IPS DF 4.7 (cell line): ENCODE data around the gene CTAGE9.
"Not testable (repeated sequence)": the region's sequence is repeated elsewhere in the genome, so short reads cannot be mapped to it uniquely, and the experiment has no call there.

ENCODE experiments used
- DNase-seq: peaks from one replicate; pipeline ENCODE4 v3.0.0-alpha.2; 2013; ENCODE audit warnings: low spot score; ENCODE audit errors: extremely low read depth

The CTAGE9 gene

DNA sequence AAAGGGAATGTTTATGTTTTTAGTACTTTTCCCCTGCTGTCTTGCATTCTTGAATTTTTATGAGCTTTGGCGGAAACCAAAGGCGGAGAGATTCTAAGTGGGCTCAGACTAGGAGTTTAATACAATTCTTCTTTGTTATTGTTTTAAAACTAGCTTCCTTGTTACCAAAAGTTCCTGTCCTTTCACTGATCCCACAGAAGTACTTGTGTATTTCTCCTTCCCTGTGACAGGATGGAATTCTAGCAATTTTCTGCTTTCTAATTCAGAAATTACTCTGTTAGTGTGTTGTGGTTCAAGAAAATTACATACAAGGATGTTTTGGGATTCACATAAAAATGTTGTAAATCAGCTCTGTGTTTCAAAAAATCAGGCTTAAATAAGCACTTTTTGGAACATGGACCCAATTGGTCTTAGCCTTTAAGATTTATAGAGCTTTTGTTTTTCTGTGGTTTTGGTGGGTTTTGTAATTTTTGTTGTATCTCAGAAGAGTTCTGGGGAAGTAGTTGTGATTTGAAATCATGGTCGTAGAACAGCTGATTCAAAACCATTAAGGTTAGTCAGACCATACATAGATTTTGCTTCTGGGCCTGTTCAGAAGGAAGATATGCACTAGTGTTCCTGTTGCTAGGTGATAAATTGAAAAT, 17.6 kb upstream of the CTAGE9 start:
- DNase-seq, result no peak

DNA sequence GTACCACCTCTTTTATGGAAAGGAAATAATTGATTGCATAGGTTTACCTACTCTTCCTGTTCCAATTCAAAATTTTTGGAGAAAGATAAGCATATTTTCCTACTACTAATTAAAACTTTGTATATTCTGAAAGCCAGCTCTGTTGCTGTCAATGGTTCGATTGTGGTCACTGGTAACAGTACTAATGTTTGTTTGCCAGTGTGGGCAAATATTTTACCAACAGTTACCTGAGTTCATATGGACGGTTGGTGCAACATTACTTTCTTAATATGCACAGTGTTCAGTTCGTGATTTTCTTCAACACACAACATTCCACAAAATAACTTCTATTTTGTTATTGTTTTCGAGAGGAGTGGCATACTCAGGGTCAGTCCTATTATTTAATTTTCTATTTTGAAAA, 17.1 kb upstream of the CTAGE9 start:
- DNase-seq, result no peak

DNA sequence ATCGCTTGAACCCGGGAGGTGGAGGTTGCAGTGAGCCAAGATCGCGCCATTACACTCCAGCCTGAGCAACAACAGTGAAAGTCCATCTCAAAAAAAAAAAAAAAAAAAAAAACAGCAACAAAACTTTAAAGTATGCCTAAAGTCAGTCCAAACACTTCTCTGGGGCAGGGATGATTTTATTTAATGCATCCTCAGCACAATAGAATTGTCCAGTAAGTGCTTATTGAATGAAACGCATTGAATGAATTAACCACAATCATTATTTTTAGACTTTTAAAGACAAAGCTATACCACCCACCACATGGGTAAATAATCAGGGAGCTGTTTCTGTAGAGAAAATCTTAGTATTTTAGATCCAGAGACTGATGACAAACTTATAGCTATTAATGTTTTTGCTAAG, 16.6 kb upstream of the CTAGE9 start:
- DNase-seq, result no peak

DNA sequence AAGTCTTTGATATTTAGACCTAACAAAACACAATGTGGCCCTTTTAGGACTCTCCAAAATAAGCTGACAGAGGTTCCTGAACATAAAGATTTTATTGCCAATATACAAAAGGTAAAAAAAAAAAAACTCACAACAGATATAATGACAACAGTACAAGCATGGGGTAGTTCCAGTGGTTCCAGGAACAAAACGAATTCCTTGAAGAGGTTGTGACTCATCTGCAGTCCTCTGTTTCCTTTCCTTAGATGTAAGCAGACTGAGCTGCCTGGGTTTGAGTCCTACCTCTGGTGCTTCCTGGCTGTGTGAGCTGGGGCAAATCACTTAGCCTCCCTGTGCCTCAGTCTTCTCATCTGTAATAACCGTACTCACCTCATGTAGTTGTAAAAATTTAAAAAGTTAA, 13.3 kb upstream of the CTAGE9 start:
- no peak for DNase-seq

DNA sequence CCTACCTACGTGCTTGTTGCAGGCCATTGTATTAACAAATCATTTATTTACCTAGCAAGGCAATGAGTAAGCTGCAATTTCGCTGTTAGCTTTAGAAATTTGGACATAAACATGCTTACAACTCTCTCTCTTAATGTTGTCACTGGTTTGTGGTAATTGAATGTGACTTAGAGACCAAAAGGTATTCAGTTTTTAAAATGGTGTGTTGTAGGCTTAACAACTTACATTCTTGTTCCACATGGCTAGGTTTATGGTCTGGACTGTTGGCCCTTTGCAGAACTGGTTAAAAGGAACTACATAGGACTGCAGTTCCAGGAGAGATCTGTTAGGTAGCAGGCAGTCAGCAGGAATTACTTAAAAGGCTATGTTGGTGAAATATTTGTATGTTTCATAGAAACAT, 10.3 kb upstream of the CTAGE9 start:
- no peak for DNase-seq

DNA sequence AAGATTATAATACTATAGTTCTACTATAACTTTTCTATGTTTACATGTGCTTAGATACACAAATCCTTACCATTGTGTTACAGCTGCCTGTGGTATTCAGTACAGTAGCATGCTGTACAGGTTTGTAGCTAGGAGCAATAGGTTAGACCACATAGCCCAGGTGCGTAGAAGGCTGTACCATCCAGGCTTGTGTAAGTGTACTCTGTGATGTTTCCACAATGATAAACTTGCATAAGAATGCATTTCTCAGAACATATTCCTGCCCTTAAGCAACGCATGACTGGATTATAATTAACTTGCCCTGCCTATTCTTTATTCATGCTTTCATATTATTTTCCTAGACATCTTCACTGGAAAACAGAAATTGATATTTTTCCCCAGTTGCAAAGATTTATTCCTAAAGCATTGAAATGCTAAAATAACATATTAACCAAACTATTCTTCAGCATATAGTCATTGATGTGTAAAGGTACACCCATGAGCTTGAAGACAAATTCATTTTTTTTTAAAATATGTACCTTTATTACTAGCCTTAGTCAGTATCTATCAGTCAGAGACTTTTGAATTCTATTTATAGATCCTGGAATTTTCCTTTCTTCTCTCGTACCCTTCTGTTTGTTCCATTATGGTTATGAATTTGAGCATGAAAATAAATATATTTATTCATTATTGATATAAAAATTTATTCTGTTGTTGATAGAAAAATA, 7.2 kb upstream of the CTAGE9 start:
- DNase-seq, result no peak

DNA sequence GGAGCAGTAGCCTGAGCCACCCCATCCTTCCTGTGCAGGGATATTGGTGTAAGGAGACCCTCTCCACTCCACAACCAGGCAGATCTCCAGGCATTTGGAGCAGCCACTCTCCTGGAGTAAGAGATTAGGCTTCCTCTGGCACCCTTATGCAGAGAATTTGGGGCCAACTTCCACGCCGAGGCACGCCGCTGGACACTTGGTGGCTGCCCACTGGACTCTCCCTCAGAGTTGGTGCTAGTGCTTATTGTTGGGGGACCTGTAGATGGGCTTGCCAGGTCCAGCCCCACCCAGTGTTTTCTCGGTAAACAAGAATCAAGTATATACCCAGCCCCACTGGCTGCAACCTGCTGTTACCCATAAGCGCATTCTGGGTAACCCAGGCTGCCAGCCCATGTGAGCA, 4.8 kb upstream of the CTAGE9 start:
- not testable (repeated sequence) for DNase-seq

DNA sequence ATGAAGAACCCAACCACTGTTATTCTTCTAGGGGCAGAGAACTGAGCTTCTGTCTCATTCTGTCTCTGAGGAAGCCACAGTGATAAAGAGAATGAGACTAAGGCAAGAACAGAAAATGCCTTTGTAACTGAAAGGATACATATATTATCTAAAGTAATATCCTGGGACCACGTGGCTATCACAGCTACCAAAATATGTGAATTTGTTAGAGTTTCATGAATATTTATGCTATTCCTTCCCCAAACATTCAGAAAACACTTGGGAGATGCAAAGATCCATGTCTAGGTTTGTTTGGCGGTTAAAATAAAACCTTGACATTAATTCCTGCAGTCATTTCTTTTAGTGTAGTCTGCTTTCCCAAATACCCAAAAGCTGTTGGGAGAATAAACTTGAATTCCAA, 6.9 kb downstream of the CTAGE9 start:
- not testable (repeated sequence) for DNase-seq

DNA sequence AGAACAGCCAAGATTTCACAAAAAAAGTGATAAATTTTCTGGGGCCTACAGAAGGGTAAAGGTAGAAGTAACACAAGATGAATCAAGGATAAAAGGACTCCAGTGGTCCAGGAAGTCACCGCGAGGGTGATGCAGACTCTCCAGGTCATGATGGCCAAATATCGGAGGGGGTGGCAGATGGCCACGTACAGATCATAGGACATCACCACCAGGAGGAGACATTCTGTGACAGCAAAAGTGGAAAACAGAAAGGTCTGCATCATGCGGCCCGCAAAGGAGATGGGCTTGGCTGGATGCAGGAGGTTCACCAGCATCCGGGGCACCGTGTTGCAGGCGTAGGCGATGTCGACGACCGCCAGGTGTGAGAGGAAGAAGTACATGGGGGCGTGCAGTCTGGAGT, 10.0 kb downstream of the CTAGE9 start:
- not testable (repeated sequence) for DNase-seq

DNA sequence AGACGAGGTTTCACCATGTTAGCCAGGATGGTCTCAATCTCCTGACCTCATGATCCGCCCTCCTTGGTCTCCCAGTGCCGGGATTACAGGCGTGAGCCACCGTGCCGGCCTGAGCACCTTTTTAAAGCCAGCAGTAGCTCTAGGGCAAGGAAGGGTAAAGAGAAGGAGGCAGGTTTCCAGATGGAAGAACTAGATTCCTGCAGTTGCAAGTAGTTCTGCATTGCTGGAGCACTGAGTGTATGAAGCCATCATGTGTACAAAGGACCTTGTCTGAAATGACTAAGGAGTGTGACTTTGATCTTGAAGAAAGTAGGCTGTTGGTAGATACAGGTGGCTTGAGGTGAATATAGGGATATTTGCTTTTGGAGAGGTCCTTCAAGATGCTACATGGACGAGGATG, 13.9 kb downstream of the CTAGE9 start:
- DNase-seq, result no peak

DNA sequence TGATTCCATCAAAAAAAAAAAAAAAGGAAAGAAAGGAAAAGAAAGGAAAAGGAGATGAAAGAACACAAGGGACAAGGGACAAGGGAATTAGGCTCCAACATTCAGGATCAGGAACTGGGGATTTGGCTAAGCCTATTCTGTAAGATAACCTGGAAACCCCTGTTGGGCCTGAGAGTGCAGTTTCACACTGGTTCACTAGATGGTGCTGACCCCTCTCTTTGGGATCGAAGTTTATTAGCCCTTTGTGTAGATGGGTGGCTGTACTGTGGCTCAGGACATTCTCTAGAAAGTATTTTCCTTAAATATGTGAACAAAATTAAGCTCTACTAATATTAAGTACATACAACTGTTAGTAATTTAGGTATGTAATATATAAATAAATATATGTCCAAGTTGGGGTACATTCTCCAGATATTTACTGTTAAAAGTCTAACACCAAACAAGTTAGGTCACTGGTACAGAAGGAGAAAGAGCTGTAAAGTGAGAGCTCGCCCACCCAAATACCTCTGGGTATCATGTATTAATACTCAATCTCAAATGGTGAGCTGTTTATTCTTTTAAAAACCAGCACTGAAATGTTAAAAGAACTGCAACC, 15.9 kb downstream of the CTAGE9 start:
- DNase-seq, result peak; percentile 82

DNA sequence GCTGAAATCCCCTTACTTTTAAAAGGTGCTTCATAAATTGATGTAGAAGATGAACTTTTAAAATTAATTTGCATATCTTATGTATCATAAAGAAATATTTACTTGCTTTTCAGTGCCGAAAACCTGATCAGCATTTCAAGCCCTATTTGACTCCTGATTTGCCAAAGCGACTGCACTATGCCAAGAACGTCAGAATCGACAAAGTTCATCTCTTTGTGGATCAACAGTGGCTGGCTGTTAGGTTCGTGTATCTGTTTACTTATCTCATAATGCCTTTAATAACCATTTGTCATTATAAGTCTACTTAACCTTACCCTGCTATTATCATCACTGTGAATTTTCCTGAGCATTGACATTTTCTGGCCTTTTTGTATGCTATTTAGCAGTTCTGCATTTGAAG, 17.4 kb downstream of the CTAGE9 start:
- no peak for DNase-seq

DNA sequence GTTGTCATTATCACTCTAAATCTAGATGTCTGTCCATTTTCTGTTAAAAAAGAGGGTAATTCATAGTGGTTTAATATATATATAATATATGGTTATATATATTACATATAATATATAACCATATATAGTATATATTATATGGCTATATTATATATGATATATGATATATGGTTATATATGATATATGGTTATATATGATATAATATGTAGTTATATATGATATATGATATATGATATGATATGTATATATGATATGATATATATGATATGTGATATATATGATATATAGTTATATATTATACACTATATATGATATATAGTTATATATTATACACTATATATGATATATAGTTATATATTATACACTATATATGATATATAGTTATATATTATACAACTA, 18.2 kb downstream of the CTAGE9 start:
- DNase-seq, result no peak

DNA sequence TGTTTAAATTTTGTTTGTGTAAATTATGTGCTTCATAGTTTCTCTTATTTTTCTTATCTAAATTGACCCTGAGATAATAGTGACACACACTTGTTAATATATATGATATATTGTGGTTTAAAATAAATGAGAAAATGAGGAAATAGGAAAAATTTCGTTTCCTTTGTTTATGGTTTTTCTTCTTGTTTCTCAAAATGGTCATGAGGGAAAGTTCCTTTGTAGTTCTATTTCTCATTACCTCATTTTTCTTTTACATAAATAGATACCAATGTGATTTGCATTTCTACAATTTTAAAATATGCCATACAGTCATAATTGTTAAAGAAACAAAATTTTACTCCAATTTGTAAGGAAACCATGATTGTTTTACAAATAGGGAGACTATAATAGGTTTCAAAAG, 18.8 kb downstream of the CTAGE9 start:
- no peak for DNase-seq

DNA sequence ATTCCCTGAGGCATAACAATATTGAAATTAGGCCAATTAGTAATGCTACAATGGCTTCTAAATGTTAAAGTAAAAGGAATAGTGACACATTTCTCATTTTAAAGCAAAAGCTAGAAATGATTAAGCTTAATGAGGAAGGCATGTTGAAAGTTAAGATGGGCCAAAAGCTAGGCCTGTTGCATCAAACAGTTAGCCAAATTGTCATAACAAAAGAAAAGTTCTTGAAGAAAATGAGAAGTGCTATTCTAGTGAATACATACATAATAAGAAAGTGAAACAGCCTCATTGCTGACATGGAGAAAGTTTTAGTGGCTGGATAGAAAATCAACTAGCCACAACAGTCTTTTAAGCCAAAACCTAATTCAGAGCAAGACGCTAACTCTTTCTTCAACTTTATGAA, 22.5 kb downstream of the CTAGE9 start:
- no peak for DNase-seq

DNA sequence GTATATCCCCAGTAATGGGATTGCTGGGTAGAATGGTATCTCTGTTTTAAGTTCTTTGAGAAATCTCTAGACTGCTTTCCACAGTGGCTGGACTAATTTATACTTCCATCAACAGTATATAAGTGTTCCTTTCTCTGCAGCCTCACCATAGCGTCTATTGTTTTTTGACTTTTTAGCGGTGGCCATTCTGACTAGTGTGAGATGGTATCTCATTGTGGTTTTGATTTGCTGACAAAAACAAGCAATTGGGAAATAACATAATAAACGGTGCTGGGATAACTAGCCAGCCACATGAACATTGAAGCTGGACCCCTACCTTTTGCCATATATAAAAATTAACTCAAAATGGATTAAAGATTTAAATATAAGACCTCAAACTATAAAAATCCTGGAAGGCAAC, 23.8 kb downstream of the CTAGE9 start:
- no peak for DNase-seq

DNA sequence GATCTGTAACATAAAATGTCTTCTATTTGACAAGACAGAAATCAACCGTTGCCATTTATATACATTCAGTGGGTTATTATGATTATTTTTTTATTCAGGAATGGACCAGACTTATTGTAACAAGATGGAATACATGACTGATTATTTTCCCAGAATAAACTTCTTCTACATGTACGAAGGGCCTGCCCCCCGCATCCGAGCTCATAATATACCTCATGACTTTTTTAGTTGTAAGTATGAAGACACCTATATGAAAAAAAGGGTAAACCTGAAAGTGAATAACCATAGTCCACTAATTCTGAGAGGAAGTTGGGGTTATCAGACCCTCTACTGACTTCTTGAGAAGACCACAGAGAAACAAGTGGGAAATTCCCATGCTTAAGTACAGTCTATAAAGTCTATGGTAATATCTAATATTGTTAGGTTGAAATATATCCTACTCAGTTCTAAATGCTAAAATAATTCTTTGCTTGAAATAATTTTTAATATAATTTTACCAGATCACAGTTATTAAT, 25.5 kb downstream of the CTAGE9 start:
- no peak for DNase-seq

DNA sequence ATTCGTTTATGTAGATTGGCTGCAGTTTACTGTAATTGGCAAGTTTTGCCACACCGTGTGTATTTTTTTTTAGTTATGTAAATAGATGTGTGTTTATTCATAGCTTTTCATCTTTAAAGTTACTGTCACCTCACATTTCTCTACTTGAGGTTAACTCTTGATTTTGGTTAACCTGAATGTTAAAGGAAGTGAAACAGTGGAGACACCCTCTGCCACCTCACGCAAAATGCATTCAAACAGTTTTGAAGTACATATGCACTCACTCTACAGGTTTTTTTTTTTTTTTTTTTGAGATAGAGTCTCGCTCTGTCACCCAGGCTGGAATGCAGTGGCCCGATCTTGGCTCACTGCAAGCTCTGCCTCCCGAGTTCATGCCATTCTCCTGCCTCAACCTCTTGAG, 27.3 kb downstream of the CTAGE9 start:
- no peak for DNase-seq

DNA sequence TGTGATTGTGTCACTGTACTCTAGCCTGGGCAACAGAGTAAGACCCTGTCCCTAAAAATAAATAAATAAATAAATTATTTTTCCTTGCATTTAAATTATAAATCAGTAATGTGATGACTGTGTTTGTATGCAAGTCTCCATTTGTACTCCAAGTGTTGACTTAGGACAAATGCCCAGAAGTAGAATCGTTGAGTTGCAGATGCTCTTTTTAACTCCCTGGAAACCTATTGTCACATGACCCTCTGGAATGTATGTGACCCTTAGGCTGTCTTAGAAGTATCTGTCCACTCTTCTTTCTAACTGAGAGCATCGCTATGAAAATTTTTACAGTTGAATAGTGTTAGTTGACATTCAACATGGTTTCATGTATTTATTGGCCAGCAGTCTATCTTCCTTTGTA, 28.4 kb downstream of the CTAGE9 start:
- DNase-seq, result no peak

DNA sequence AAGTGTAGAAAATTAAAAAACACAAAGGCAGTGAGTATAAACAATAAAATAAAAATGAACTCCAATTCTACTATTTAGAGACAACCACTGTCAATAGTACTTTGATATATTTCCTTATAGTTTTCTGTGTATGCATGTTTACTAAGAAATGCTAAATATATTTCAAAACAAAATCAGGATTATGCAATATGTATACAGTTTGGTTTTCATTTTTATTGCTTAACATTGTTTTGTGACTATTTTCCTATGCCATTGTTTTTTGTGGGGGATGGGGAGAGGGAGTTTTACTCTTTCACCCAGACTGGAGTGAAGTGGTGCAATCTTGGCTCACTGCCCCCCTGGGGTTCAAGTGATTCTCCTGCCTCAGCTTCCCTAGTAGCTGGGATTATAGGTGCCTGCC, 29.2 kb downstream of the CTAGE9 start:
- DNase-seq, result no peak

DNA sequence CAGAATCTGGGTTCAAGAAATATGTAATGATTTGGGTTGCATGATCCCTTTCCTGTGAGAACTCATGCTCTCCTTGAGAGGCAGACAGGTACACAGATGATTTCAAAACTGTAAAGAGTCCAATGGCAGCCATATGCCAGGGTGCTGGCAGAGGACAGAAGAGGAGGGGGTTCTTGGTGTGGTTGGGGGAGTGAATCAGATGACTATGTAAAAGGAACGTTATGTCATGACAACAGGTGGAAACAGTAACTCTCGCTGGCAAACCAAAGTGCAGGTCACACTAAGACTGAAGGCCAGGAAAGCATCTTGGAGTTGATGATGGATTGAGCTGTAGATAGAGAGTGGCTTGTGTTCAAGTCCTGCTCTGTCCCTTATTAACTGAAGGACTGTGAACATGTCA, 29.9 kb downstream of the CTAGE9 start:
- DNase-seq, result no peak

DNA sequence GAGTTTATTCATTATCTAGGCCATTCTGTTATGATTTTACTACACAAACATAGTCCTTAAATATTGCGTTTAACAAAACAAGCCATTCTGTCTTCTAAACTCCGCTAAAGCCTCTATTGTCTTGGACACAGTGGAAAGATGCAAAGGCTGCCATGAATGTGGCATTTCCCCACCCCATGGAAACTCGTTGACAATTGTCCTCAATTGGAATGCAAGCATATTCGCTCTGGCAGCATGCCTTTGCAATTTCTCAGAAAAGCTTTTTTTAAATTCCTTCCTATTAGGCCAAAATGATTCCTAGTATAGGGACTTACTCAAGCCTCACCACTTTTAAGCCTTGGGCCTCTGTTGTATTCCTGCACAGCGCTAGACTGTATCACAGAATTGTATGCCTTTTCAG, 32.4 kb downstream of the CTAGE9 start:
- DNase-seq, result no peak

DNA sequence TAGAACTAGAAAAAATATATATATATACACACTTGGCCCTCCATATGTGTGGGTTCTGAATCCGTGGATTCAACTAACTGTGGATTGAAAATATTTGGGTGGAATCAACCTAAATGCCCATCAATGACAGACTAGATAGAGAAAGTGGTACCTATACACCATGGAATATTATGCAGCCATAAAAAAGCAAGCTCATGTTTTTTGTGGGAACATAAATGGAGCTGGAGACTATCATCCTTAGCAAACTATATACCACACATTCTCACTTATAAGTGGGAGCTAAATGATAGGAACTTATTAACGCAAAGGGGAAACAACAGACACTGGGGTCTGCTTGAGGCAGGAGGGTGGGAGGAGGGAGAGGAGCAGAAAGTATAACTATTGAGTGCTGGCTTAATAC, 37.6 kb downstream of the CTAGE9 start:
- no peak for DNase-seq
